Tongue (tissue), 2 donors: ENCODE measurements around the gene RPL9. TPM values are rescaled to one million over a fixed set of nuclear protein-coding genes. Genes with fewer than 3 reads are reported as not detected.
"Not testable (repeated sequence)": the region's sequence is repeated elsewhere in the genome, so short reads cannot be mapped to it uniquely, and the experiment has no call there.

Source experiments
- DNase-seq: peaks from one replicate; pipeline ENCODE4 v3.0.0-alpha.2; 2015
- total RNA-seq: library from RNA; depleted of rRNA; stranded (reverse); fragments of >200 nt; gene quantifications from one replicate; pipeline ENCODE4 v1.2.3, GENCODE V29; 2014

Gene RPL9
- 3,031 TPM for total RNA-seq

DNA sequence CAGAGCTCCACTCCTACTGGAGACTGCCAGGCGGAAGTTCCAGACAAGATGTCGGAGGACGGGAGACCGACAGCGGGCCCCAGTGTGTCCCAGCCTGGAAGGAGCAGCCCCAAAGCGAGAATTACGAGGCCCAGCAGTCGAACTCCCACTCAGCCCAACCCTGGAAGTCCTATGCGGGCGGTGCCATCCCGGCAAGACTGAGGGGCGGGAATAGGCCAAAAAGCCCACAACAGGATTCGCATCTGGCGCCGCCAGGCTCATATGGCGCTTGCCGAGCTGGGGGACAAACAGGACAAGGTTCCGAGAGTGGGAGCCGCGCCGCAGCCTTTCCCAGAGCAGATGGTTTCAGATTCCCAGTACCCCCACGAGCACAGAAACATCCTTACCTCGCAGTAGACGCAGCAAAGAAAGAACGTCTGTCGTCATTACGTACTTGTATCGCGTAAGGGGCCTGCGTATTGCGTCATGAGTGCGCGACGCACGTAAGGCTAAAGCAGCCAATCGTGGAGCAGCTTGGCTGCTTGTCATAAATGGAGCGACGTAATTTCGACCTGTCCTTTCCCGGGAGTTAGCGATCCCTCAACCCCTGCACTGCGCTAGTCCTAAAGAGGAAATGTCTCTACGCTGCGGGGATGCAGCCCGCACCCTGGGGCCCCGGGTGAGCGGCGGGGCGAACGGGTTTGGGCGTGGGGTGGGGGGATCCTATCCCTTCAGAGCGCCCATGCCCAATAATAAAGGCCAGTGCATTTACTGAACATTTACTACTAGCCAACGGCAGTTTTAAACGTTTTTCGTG, at the start of gene RPL9, which contains the start of gene LIAS:
RPL9 (minus strand) TSS at position 418 of the 796 bp plus-strand sequence. CDS start 483 bp downstream, outside the sequence.
LIAS (plus strand) TSS at position 552 of the 796 bp plus-strand sequence; CDS start at position 614, 62 bp downstream.
- peak; percentile 99 for DNase-seq

DNA sequence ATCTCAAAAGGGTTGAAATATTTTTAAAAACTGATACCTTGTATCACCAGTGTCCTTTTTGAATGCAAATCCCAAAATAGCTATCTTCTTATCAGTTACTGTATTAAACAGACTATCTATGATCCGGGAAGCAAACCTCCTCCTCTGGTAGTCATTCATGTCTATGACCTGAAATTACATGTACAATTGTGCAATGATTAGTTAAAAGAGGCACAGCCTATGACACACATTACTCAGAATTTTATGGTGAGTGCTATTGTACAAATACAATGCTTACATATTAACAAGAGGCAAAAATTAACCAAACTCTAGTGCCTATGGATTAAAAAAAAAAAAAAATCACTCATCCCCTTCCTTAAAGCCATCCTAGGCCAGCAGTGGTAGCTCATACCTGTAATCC, 46.9 kb upstream of the RPL9 start:
- DNase-seq: no peak

DNA sequence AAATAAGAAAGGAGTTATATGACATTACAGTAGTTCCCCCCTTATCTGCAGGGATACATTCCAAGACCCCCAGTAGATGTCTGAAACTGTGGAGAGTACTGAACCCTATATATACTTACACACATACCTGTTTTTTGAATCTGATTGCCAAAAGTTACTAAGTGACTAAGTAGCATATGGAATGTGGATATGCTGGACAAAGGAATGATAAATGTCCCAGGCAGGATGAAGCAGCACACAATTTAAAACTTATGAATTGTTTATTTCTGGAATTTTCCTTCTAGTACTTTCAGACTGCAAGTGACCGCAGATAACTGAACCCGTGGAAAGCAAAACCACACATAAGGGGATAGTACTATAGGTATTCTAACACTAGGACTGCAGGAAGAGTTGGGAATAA, 45.8 kb upstream of the RPL9 start:
- no peak for DNase-seq

DNA sequence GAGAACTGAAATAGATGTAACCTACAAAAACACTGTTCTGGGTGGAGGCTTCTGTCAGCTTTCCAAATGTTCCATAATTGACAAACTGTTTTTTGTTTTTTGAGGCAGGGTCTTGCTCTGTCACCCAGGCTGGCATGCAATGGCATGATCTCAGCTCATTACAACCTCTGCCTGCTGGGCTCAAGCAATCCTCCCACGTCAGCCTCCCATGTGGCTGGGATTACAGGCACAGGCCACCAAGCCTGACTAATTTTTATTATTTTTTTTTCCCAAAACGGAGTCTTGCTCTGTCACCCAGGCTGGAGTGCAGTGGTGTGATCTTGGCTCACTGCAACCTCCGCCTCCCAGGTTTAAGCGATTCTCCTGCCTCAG, 43.9 kb upstream of the RPL9 start:
- DNase-seq: not testable (repeated sequence)

DNA sequence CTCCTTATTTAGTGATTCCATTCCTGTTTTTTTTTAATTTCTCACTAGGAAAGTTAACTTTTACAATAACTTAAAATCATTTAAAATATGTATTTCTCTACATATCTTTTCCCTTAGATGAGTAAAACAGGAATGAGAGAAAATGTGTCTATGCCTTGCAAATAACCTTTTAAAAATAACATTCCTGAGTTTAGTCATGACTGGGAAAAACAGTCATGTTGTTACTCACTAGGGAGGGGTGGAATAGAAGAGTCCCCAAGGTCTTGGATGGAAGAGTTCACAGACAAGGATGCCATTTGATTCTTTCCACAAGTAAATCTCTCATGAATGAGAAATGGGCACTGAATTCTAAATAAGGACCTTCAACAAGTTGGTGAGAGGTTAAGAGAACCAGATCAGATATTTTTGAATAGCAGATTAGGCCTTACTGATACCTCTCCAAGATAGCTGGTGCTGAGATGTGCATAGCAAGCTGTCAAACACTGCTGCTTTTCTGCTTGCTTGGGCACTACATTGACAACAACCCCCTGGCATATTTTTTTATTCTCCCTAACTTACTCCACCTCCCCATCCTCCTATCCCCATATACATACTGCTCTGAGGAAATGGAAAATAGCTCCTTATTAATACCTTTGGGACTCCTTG, 43.4 kb upstream of the RPL9 start:
- no peak for DNase-seq

DNA sequence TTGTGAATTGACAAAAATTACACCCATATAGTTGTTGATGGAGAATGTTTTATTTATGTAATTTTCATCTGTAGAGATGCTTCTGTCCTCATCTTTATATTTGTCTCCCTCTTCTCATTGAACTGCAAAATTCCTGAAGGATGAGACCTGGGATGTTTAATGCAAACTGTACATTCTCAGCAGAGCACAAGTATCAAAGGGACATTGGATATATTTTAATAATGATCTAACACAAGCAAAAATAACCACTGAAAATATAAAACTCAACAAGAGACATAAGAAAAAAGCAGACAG, 40.0 kb upstream of the RPL9 start:
- no peak for DNase-seq

DNA sequence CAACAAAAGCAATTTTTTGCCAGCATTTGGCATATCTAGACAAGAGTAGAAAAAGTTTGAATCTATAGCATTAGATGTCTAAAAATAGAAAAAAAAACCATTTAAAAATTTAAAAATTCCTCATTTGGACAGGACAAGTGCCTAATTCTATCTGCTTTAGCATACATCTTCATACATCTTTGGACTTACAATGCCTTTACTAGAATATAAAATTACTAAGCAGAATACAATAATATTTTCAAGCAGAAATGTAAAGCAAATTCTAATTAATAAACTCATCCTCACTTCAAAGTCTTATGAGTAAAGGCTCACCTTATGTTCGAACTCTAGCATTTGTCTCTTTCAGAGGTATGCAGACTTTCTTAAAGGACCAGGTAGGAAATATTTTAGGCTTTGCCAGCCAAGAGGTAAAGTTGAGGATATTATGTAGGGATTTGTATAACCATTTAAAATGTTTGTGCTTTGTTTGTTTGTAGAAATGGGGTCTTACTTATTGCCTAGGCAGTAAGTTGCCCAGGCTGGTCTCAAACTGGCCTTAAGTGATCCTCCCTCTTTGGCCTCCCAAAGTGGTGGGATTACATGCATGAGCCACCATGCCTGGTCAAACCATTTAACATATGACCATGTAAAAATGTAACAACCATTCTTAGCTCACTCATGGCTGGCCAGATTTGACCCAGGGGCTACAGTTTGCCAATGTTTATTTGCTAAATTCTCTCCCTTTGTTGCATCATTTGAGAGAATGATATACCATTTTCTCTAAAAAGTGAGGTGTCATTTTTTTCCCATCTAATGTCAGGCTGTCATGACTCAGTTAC, 39.4 kb upstream of the RPL9 start:
- DNase-seq: no peak

DNA sequence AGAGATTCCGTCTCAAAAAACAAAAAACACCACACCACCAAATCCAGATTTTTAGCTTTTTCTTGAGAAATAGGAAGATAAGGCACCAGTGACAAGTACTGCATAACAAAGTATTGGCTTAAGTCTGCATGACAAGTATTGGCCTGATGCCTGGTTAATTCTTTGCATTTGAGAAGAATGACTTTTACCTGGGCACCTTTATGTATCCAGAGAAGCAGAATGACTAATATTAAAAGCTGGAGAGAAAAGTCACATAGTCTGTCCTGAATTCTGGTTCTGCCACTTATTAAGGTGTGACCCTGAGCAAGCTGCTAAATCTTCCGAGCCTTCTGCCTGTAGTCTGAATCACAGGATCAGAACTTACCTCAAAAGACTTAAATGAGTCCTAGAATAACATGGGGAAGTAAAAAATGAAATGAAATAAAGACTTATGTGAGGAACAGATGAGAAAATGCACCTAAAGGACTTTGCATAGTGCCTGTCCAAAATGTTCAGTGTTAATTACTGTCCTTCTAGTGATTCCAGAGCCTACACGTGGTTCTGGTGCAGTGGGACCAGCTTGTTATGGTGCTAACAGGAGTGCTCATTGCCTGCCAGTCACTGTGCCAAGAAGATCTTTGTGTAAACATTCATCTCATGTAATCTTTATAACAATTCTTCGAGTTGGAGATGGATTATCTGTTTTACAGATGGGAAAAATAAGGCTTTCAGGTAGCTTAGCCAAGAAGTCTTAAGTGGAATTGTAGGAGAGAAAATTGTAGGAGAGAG, 36.9 kb upstream of the RPL9 start:
- DNase-seq: no peak

DNA sequence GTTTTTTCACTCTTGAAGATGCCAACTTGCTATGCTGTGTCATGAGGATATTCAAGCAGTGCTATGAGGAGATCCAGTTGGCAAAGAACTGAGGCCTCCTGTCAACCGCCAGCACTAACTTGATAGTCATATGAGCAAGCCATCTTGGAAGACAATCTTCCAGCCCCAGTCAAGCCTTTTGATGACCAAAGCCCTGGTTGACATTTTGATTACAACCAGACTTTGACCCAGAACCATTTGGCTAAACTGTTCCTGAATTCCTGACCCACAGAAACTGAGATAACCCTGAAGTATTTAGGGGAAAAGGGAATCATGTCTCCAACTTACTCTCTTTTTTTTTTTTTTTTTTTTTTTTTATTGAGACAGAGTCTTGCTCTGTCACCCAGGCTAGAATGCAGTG, 35.6 kb upstream of the RPL9 start:
- no peak for DNase-seq

DNA sequence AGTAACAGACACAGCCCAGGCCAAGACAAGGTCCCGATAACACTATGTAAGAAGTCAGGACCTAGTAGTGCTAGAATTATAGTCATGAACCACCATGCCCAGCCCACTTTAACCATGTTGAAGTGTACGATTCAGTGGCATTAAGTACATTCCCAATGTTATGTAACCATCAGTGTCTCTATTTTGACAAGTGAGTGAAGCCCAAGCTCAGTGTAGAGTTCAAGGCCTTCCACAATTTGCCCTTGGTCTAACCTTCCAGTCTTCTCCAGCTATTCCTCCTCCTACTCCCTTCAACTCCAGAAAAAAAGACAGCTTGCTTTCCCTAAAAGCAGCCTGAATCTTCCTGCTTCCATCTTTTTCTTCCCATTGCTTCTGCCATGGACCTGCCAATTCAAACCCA, 31.6 kb upstream of the RPL9 start:
- no peak for DNase-seq

DNA sequence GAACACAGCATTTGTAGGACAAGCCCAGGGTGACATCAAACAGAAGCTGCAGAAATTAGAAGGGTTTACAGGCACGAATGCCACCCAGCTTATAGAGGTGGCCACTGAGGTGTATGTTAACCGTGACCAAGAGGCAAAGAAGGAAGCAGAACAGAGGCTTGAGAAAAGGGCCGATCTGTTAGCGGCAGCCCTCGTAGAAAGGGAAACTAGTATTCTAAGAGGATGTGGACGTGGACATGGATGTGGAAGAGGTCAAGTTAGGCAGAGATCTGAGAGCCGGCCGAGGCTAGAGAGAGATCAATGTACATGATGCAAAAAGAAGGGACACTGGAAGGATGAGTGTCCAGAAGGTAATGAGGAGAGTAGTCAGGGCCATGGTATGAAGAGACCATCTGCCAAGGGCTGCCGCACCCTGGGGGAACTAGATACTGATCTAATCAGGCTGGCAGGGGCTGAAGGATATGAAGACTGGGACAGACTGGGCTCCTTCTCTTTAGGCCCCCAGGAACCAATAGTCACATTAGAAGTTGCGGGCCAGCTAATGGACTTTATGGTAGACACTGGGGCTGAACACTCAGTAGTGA, 27.6 kb upstream of the RPL9 start:
- no peak for DNase-seq

DNA sequence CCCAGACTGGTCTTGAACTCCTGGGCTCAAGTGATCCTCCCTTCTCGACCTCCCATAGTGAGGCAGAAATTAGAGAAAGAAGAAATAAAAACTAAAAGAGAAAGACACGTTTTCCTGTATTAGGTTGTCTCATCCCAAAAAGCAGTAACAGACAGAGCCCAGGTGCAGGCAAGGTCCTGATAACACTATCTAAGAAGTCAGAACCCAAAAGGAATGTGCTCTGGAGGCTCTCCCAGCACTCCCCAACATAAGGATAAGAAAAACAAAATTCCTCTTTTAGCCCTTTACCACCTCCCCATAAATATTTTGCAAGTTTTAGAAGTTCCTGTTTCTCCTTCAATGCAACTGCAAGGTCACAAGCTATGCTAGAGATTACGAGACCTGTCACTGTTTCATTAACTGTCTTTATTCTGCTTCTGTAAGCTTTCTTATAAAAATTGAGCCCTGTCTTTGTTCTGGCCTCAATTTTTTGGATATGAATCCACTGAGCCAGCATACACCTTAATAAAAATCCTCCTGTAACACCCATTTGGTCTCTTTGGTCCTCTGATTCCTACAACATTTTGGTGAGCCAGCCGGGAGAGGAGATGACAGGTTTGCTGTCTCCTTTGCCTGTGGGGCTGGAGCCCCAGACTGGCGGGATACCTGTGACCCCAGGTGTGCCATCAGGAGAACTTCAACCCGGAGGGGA, 26.0 kb upstream of the RPL9 start:
- no peak for DNase-seq

DNA sequence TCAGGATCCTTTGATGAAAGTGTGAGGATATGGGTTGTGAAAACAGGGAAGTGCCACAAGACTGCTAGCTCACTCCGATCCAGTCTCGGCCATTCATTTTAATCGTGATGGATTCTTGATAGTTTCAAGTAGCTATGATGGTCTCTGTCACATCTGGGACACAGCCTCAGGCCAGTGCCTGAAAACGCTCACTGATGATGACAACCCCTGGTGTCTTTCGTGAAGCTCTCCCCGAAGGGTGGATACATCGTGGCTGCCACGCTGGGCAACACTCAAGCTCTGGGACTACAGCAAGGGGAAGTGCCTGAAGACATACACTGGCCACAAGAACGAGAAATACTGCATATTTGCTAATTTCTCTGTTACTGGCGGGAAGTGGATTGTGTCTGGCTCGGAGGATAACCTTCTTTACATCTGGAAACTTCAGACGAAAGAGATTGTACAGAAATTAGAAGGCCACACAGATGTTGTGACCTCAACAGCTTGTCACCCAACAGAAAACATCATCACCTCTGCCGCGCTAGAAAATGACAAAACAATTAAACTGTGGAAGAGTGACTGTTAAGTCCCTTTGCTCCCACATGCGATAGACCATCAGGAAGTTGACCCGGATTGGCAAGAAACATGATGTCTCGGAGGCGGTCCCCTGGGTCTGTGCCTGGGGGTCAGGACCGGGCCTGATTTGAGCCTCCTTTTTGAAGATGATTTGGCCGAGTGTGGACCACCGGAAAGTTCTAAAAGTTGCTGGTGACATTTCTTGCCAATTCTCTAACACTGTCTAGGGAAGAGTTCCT, 22.4 kb upstream of the RPL9 start:
- no peak for DNase-seq

DNA sequence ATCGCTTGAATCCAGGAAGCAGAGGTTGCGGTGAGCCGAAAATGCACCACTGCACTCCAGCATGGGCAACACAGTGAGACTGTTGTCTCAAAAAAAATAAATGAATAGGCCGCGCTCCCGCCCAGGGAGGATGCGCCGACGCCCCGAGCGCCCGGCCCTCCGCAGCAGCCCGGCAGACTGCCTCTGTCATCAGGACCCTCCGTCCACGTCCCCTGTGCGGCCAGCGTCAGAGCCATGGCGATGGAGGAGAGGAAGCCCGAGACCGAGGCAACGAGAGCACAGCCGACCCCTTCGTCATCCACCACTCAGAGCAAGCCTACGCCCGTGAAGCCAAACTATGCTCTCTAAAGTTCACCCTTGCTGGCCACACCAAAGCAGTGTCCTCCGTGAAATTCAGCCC, 21.5 kb upstream of the RPL9 start:
- no peak for DNase-seq

DNA sequence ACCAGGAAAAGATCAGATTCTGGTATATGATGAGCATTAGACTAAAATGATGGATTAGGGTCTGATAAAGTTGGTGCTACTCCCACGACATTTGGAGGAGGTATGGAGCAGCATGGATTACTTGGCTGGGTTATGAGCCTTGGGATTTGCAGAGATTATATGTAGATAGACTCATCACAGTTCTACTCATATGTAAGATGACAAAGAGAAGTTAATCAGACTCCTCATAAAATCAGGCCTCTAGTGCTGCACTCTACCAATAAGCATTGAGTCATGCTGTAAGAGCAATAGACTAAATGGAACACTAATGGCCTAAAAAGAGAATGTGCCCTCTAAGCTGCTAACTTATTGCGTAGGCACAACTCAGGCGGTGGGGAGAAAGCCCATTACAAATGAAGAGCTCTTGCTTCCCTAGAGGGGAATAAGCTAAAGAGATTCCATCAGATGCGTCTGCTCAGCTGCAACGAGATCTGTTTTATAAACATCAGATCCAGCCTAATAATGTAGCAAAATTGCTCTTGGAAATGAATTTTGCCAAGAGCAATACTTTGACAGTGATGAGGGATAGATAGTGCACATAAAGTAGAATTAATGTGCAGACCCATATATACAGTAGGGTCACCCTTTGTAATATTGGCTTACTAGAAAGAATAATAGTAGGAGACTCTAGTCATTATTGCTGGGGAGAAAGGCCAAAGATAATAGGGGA, 17.6 kb upstream of the RPL9 start:
- DNase-seq: no peak

DNA sequence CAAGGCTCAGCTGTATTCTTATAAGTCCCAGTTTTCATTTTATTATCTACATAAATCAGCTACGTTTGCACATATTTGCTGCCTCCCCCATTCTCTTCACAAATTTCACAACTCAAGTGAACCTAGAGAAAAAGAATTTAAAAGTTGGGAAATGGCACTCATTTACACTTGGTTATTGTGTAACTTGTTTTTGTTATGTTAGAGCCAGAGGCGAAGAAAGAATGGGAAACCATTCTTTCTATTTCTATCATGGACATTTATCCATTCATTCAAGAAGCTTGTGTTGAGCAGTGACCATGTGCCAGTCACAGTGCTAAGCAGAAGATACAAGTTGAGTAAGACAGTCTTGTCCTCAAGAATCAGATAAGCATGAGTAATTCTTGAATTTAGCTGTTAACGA, 13.7 kb upstream of the RPL9 start:
- no peak for DNase-seq

DNA sequence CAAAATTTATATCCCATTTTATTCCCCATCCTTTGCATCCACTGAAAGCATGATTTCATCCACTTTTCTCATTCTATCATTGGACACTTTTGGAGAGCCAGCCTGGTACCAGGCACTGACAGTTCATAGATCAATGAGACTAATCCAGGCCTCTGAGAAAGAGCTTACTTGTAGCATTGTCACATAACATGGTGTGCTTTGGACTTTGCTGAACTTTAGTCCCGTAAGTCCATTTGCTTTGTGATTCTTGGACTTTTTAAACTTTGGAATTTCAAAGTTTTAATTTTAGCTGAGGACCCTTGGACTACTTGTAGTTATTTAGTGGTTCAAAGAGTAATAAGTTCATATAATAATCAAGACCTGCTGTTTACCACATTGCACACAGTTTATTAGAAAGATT, 11.7 kb upstream of the RPL9 start:
- no peak for DNase-seq

DNA sequence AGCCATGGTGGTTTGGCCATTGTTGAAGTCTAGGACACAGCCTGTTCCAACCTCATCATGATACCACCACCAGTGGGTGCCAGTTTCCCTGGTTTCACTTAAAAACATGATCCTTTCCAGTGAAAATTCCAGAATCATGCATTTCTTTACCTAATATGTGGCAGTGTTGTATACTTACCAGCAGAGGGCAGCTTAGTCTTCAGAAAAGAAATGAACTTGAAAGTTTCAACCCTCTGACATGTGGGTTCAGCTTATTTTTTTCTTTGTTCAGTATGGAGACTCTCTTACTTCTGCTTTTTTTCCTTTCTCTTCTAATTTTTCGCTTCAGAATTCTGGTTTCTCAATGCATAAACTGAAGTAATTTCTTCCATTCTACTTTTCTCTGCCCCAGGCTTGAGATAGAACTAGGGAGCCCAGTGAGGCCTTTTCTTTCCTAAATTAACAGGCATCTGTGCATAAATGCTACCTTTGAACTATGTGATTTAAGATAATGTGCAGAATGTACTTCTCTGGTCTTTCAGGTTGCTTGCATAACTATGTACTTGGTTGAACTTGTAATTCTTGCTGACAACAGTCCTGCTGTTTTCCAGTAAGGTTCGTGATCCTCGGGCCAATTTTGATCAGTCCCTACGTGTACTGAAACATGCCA, 10.8 kb upstream of the RPL9 start:
- peak; percentile 84 for DNase-seq

DNA sequence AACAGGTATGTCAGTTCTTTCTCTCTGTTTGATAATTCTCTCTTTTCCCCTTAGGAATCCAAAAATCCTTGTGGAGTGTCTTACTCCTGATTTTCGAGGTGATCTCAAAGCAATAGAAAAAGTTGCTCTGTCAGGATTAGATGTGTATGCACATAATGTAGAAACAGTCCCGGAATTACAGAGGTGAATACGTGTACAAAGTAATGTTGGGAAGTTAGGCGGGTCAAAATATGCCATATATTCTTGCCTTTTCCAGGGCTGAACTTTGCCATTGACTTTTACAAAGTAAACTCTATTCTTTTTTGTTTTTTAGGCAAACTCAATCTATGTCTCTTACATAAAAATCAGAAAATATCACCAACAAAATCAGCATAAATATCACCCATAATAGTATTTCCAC, 8.7 kb upstream of the RPL9 start:
- no peak for DNase-seq
